A549 treated with AZD2906 at 1 μM for 4 hours (cell line): ENCODE data around the gene OR5M10. TPM values are rescaled to one million over a fixed set of nuclear protein-coding genes. Genes with fewer than 3 reads are reported as not detected.

Experiments used
- total RNA-seq: library from RNA; stranded (reverse); fragments of 200-300 nt; extraction: Qiagen RNA extraction; gene quantifications from 5 replicates; pipeline ENCODE4 v1.2.3, GENCODE V29; 2022

The OR5M10 gene
- total RNA-seq = not detected in 5 replicates

GRCh38 chr11:56577621-56578020 is at the start of gene OR5M10:
Gene OR5M10 (minus strand): TSS chr11:56577721. CDS start chr11:56577721, 0 bp downstream.

GRCh38 chr11:56543157-56543556 is 34.4 kb downstream of the OR5M10 start, which contains the start of gene OR5M11:
Gene OR5M11 (minus strand): TSS chr11:56543257. CDS start chr11:56543257, 0 bp downstream.

Other genes with a start within 250 kb of the OR5M10 start
- gene OR8K1, start 231.7 kb downstream of the OR5M10 start, total RNA-seq = not detected in 5 replicates
- gene OR8J1, start 223.4 kb downstream of the OR5M10 start, total RNA-seq = not detected in 5 replicates
- not detected in 5 replicates for gene OR8U1, start 202.1 kb downstream of the OR5M10 start, total RNA-seq
- gene OR5AL1, start 165.0 kb downstream of the OR5M10 start, total RNA-seq = not detected in 5 replicates
- gene OR5M3, start 104.4 kb downstream of the OR5M10 start, total RNA-seq = not detected in 5 replicates
- gene OR5M8, start 86.4 kb downstream of the OR5M10 start, total RNA-seq = not detected in 5 replicates
- not detected in 5 replicates for gene OR5M11, start 34.5 kb downstream of the OR5M10 start, total RNA-seq
- gene OR5M1, start 37.2 kb upstream of the OR5M10 start, total RNA-seq = not detected in 5 replicates
- gene OR5AP2, start 64.7 kb upstream of the OR5M10 start, total RNA-seq = not detected in 5 replicates
- gene OR5AR1, start 86.0 kb upstream of the OR5M10 start, total RNA-seq = not detected in 5 replicates
- not detected in 5 replicates for gene OR9G1, start 121.4 kb upstream of the OR5M10 start, total RNA-seq
- not detected in 5 replicates for gene OR9G4, start 171.0 kb upstream of the OR5M10 start, total RNA-seq